B cell (primary cell): ENCODE results near the gene RNLS. TPM values are rescaled to one million over a fixed set of nuclear protein-coding genes. Genes with fewer than 3 reads are reported as not detected.

ENCODE experiments used
- ATAC-seq: fragments of 200-7000 bp; cut with Tn5 transposase; one replicate; pipeline ENCODE4 v1.10.0; 2021; ENCODE audit warnings: low read depth, mild to moderate bottlenecking, moderate number of reproducible peaks, moderate library complexity
- CTCF ChIA-PET: fragments of 350-600 bp; sonication (Branson Sonifier 250); formaldehyde crosslinking; loops from one replicate; lab custom pipeline; 2021; ENCODE audit warnings: antibody characterized with exemption, inconsistent platforms; lab: Charles Lee
- POLR2A ChIA-PET: fragments of 350-600 bp; sonication (Branson Sonifier 250); formaldehyde crosslinking; loops from one replicate; lab custom pipeline; 2021; ENCODE audit warnings: antibody characterized with exemption; lab: Charles Lee
- DNase-seq: peaks from one replicate; pipeline ENCODE4 v3.0.0; 2013
- H2AFZ ChIP-seq: 2 replicates; pipeline ENCODE4 v1.6.1; 2012; ENCODE audit warnings: mild to moderate bottlenecking, low read depth, low read length; ENCODE audit not compliant: insufficient read depth, poor library complexity, severe bottlenecking
- H3K27ac ChIP-seq, 2 donors: 1 replicate in 1 of 2; 2 replicates in 1 of 2; pipeline ENCODE4 v1.5.1; 2012 to 2013; ENCODE audit warnings: low read length in 2 of 2, mild to moderate bottlenecking in 2 of 2, moderate library complexity in 1 of 2
- H3K27me3 ChIP-seq, 4 experiments: fragments of 200-600 bp in 1 of 4; sonication (generic) in 1 of 4; replicated peaks in 1 of 4; 1 replicate in 2 of 4; 2 replicates in 2 of 4; pipeline versions ENCODE4 v1.6.1 to v1.7.0; 2013 to 2016; ENCODE audit warnings: low read length in 3 of 4, mild to moderate bottlenecking in 2 of 4, mixed read lengths in 1 of 4, moderate library complexity in 1 of 4; ENCODE audit not compliant: insufficient read depth in 4 of 4, control insufficient read depth in 3 of 4; ENCODE audit errors: control extremely low read depth in 1 of 4
- H3K36me3 ChIP-seq, 2 experiments: replicated peaks in 1 of 2; 1 replicate in 1 of 2; 2 replicates in 1 of 2; pipeline versions ENCODE4 v1.6.1 to v1.7.1; 2013; ENCODE audit warnings: low read length in 1 of 2; ENCODE audit not compliant: insufficient read depth in 2 of 2, control insufficient read depth in 1 of 2; ENCODE audit errors: control extremely low read depth in 1 of 2, extremely low read depth in 1 of 2
- H3K4me1 ChIP-seq, 2 donors: fragments of 200-600 bp in 1 of 2; sonication (generic) in 1 of 2; 1 replicate in 1 of 2; 2 replicates in 1 of 2; pipeline versions ENCODE4 v1.5.1 to v1.6.1; 2013 to 2017; ENCODE audit warnings: low read length in 2 of 2; ENCODE audit not compliant: control insufficient read depth in 2 of 2, insufficient read depth in 2 of 2
- H3K4me2 ChIP-seq: replicated peaks from 2 replicates; pipeline ENCODE3; 2012; ENCODE audit warnings: mild to moderate bottlenecking, low read depth, low read length; ENCODE audit not compliant: poor library complexity, severe bottlenecking
- H3K4me3 ChIP-seq, 5 experiments: fragments of 200-600 bp in 1 of 5; sonication (generic) in 1 of 5; 1 replicate in 3 of 5; 2 replicates in 2 of 5; pipeline versions ENCODE4 v1.5.1 to v1.7.0; 2011 to 2016; ENCODE audit warnings: low read length in 4 of 5, mild to moderate bottlenecking in 4 of 5, low read depth in 2 of 5, control low read depth in 1 of 5, moderate library complexity in 1 of 5; ENCODE audit not compliant: insufficient read depth in 1 of 5; ENCODE audit errors: control extremely low read depth in 1 of 5, extremely low read depth in 1 of 5
- H3K79me2 ChIP-seq: fragments of 200-600 bp; sonication (generic); one replicate; pipeline ENCODE4 v1.6.0; 2016; ENCODE audit warnings: low read length; ENCODE audit not compliant: control insufficient read depth, insufficient read depth
- H3K9ac ChIP-seq: fragments of 200-600 bp; sonication (generic); 2 replicates; pipeline ENCODE4 v1.6.1; 2017; ENCODE audit warnings: mild to moderate bottlenecking, low read length, moderate library complexity
- H3K9me3 ChIP-seq, 3 donors: one replicate each; pipeline versions ENCODE4 v1.6.1 to v1.7.1; 2013; ENCODE audit warnings: low read length in 2 of 3; ENCODE audit not compliant: control insufficient read depth in 2 of 3, insufficient read depth in 1 of 3; ENCODE audit errors: control extremely low read depth in 1 of 3
- H4K20me1 ChIP-seq: 2 replicates; pipeline ENCODE4 v1.6.0; 2012; ENCODE audit warnings: mild to moderate bottlenecking, low read length; ENCODE audit not compliant: insufficient read depth, control insufficient read depth, poor library complexity, severe bottlenecking
- H3K27ac Mint-ChIP-seq: one replicate; pipeline ENCODE4 v1.8.0; 2021; ENCODE audit warnings: mixed read lengths
- H3K27me3 Mint-ChIP-seq: one replicate; pipeline ENCODE4 v1.8.0; 2021; ENCODE audit warnings: mixed read lengths
- H3K4me1 Mint-ChIP-seq: one replicate; pipeline ENCODE4 v1.8.0; 2021; ENCODE audit warnings: mixed read lengths
- H3K4me3 Mint-ChIP-seq: one replicate; pipeline ENCODE4 v1.8.0; 2021; ENCODE audit warnings: mixed read lengths
- H3K9me3 Mint-ChIP-seq: one replicate; pipeline ENCODE4 v1.8.0; 2022; ENCODE audit warnings: mixed read lengths; ENCODE audit not compliant: insufficient read depth
- CTCF ChIP-seq: fragments of 200-600 bp; IDR thresholded peaks from one replicate; pipeline ENCODE4 v1.8.0; 2022; ENCODE audit warnings: antibody characterized with exemption, mild to moderate bottlenecking
- EZH2 ChIP-seq: IDR thresholded peaks from 2 replicates; pipeline ENCODE4 v1.6.1; 2012; ENCODE audit warnings: borderline replicate concordance, low read depth, mild to moderate bottlenecking, moderate library complexity, low read length; ENCODE audit not compliant: insufficient read depth, poor library complexity, severe bottlenecking
- WGBS: methylation state at CpG from one replicate; pipeline ENCODE4 v1.1.5; 2013; ENCODE audit warnings: missing lambda C conversion rate; ENCODE audit not compliant: insufficient coverage; 5-methylcytosine and 5-hydroxymethylcytosine counted together
- intact Hi-C: fragments of 100-400 bp; cut with micrococcal nuclease; formaldehyde crosslinking; loops from one replicate; pipeline ENCODE4 v1.10.0; 2022
- polyA plus RNA-seq: library from polyadenylated mRNA; depleted of rRNA; stranded (reverse); fragments of >200 nt; gene quantifications from 2 replicates; pipeline ENCODE4 v1.2.3, GENCODE V29; 2012
- small RNA-seq: library from RNA; depleted of rRNA; stranded (forward); fragments of <200 nt; gene quantifications from one replicate; pipeline ENCODE3, GENCODE V24; 2012; ENCODE audit warnings: low replicate concordance, low read depth; ENCODE audit not compliant: insufficient read length
- total RNA-seq, 2 donors: library from RNA; stranded (reverse); fragments of 120-200 nt in 1 of 2; gene quantifications; 1 replicate in 1 of 2; 2 replicates in 1 of 2; pipeline versions ENCODE4 v1.2.3 to v1.2.4, GENCODE V29; 2013 to 2022

The RNLS gene
- total and polyA plus RNA-seq, 2 donors (not counting 1 experiment from before 2014, with no cell fraction given): 3.5 to 7.5 TPM

GRCh38 chr10:88226891-88227290, 356.2 kb downstream of the RNLS start:
- no peak for DNase-seq
- Histone ChIP-seq H3K4me2 (no peak overlapping the region), H3K4me1 (no peaks in the 10 kb centered on the region), H2AFZ (no peak overlapping the region), H3K36me3 (no peaks in the 10 kb centered on the region), H3K9me3 (no peaks in the 10 kb centered on the region), H3K27ac (no peak overlapping the region), H4K20me1 (no peaks in the 10 kb centered on the region), H3K4me3 (no peak overlapping the region), H3K27me3 (no peaks in the 10 kb centered on the region), H3K79me2 (no peaks in the 10 kb centered on the region), H3K9ac (no peak overlapping the region)
- no peak overlapping the region for H3K27ac Mint-ChIP-seq
- no peak overlapping the region for H3K4me3 Mint-ChIP-seq
- ChIA-PET POLR2A (no interaction called here), CTCF (no interaction called here)
- WGBS: no CpG with 5 or more reads among the region's 1 CpG
- H3K27me3 Mint-ChIP-seq: no peaks in the 10 kb centered on the region
- no peak for ATAC-seq
- H3K9me3 Mint-ChIP-seq: no peaks in the 10 kb centered on the region
- TF ChIP-seq EZH2: no peak
- TF ChIP-seq CTCF: no peak
- intact Hi-C loops: no loop called here
- peaks cover 4% of the 10 kb centered on the region for H3K4me1 Mint-ChIP-seq

- Histone ChIP-seq H3K27me3 (no peaks in the 10 kb centered on the region), H3K4me2 (no peak overlapping the region), H2AFZ (no peak overlapping the region), H3K79me2 (no peaks in the 10 kb centered on the region), H3K4me3 (no peak overlapping the region), H3K36me3 (no peaks in the 10 kb centered on the region), H4K20me1 (no peaks in the 10 kb centered on the region), H3K9me3 (no peaks in the 10 kb centered on the region), H3K9ac (no peak overlapping the region), H3K27ac (no peak overlapping the region), H3K4me1 (no peaks in the 10 kb centered on the region)
- Mint-ChIP-seq H3K4me3 (no peak overlapping the region), H3K9me3 (no peaks in the 10 kb centered on the region), H3K27me3 (no peaks in the 10 kb centered on the region), H3K27ac (no peak overlapping the region), H3K4me1 (peaks cover 4% of the 10 kb centered on the region)
- ATAC-seq: no peak
- no CpG with 5 or more reads among the region's 2 CpGs for WGBS
- intact Hi-C loops: no loop called here
- DNase-seq: no peak
- TF ChIP-seq EZH2 (no peak), CTCF (no peak)
- POLR2A ChIA-PET: no interaction called here
- CTCF ChIA-PET: no interaction called here
Measured at GRCh38 chr10:88226071-88226659, 357.0 kb downstream of the RNLS start.

Small RNAs within 50 kb of the gene (small RNA-seq; reads per million reads assigned to genes)
- gene AL353149.1: not detected
- gene RF00019: not detected

Other genes starting within 250 kb of the RNLS start
- 0.20 and 0.39 TPM in 2 replicates for gene LIPJ, start 3.4 kb upstream of the RNLS start, total RNA-seq
- 0.10 and 0.13 TPM in 2 replicates for gene LIPJ, start 3.4 kb upstream of the RNLS start, polyA plus RNA-seq
- not detected in 2 replicates for gene LIPF, start 81.1 kb upstream of the RNLS start, total RNA-seq
- not detected in 2 replicates for gene LIPF, start 81.1 kb upstream of the RNLS start, polyA plus RNA-seq
- gene LIPK, start 122.9 kb upstream of the RNLS start, total RNA-seq: not detected in 2 replicates
- gene LIPK, start 122.9 kb upstream of the RNLS start, polyA plus RNA-seq: not detected in 2 replicates
- gene LIPN, start 176.7 kb upstream of the RNLS start, total RNA-seq: not detected in 2 replicates
- gene LIPN, start 176.7 kb upstream of the RNLS start, polyA plus RNA-seq: 0.12 TPM in 1 of 2 replicates, not detected in the other
- not detected in 2 replicates for gene LIPM, start 219.4 kb upstream of the RNLS start, total RNA-seq
- gene LIPM, start 219.4 kb upstream of the RNLS start, polyA plus RNA-seq: not detected in 2 replicates